Left lobe of liver (tissue), 2 donors: Measurements from ENCODE around the gene TMEM163. TPM values are rescaled to one million over a fixed set of nuclear protein-coding genes. Genes with fewer than 3 reads are reported as not detected.
"Not testable (repeated sequence)": the region's sequence is repeated elsewhere in the genome, so short reads cannot be mapped to it uniquely, and the experiment has no call there.

Source experiments
- ATAC-seq: fragments of 200-7000 bp; cut with Tn5 transposase; one replicate; pipeline ENCODE4 v1.9.1; 2020; ENCODE audit warnings: mild to moderate bottlenecking, moderate library complexity
- DNase-seq: peaks from one replicate; pipeline ENCODE4 v3.0.0-alpha.2; 2020; ENCODE audit warnings: low spot score
- total RNA-seq: library from RNA; stranded (reverse); gene quantifications from one replicate; pipeline ENCODE4 v1.2.1, GENCODE V29; 2021
- donor health status: DM: no; HTN: no; CAD: no; lungs with moderate emphysema.
- donor health status: DM: no; HTN: yes; CAD: no.

TMEM163 gene
- total RNA-seq, 1 donor from 2014 or later = 0.10 TPM

DNA sequence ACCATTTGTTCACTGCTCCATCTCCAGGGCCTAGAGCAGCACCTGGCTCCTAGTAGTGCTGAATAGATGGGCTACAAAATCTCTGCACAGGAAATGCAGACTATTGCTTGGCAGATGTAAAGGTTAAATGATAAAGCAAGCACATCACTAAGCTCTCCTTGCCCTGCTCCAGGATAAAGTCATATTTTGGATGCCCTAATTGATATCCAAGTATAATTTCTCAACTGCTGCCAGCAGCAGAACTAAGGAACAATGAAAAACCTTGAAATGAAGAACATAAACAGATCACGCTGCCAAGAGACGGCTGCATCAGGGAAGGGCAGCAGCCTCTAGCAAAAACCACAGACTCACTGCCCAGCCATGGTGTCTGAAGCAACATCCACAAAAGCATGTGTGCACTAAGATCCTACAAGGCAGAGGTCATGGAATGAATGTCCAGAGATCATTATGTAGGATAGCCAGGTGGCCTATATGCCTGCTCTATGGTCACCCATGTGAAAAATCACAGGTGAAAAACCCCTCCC is 134.7 kb downstream of the TMEM163 start:
- ATAC-seq = no peak
- DNase-seq = no peak

DNA sequence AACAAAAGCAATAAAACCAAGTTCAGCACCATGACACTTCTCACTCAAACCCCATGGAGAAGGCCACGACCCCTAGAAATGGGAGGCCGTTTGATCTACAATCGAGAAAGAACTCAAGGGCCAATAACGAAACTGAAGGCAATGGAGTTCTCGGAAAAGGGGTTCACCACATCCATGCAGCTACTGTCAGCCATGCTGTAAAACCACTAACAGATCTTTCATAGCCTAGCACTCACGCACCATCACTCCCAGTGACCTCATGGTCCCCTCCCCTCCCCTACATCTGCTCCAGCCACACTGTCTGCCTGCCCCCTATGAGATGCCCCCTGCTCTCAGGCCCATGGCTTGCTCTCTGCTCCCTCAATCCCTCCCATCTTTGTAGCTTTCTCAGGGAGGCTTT is 135.3 kb downstream of the TMEM163 start:
- no peak for DNase-seq
- no peak for ATAC-seq

DNA sequence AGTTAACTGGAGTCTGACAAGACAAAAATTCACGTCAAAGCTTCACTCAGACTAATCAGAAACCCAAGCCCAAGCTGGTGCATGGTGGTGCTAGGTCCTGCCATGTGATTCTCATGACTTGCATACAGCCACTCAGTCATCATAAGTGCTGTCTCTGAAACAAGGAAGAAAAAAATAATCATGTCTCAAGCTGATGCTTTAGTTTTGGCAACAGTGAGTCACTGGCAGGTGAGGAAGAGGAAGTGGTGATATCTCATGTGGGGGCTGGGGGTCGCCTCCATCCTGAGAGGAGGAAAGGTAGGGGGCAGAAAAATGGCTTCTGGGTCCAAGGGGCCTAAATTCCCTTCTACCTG is 136.3 kb downstream of the TMEM163 start:
- no peak for DNase-seq
- no peak for ATAC-seq

DNA sequence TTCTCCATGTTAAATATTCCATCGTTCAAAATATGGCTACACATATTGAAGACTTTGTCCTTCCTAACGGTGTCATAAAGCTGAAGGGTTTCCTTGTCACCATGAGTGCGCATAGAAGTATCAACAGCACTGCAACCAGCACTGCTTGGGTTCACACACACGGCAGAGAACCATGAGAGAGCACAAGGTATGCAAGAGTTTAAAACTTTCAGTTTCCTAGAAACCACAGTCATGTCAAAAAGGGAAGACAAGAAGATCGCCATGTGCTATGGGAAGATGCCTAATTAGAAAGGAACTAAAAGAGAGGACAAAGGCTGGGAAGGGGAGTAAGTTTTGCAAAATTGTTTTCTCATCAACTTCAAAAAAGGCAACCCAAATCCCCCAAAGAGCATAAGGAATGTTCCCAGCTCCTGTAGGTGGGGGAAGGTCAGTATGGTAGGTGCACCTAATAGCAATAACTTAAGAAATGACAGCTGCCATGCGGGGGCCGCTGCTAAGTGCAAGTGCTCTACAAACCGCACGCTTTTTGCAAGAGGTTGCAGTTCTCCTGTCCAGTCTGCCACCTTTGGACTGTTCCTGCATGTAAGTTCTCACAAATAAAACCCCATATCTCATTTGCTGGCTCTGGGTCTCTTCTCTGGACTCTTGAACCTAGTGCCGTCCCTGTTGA is 136.8 kb downstream of the TMEM163 start:
- DNase-seq (no peak), ATAC-seq (peak; percentile 39)

DNA sequence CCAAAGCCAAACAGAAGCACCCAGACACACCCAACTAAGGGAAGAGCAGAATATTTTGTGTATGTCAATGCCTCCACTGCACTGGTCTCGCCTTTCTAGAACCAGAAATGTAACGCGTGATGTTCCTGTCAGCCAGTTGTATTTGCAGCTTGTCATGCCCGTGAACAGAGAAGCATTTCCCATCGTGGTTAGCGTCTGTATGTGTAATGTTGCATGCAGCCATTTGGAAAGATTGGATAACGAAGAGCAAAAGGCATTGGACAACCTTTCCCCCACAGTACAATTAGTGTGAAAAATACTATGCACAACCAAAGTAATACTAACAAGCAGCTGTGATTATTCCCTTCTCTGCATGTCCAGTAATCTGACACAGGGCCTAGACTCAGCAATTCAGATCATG is 140.5 kb downstream of the TMEM163 start:
- no peak for DNase-seq
- no peak for ATAC-seq

DNA sequence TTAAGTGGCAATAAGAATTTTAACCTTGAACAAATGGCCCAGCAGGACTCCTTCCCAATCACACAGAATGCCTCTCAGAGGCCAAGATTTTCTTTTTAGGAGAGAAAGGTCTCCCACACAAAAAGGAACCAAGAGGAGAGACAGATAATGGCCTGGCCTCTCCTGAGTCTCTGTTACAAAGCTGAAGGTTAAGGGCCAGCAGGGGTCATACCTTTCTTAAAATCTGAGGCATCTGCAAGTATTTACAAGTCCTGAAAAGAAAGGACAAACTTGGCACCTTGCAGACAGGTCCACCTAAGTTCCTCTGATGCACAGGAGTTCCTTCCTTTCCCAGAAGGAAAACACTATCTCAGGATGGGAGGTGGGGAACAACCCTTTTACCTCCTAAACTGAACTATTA is 142.3 kb downstream of the TMEM163 start:
- DNase-seq (no peak), ATAC-seq (no peak)

DNA sequence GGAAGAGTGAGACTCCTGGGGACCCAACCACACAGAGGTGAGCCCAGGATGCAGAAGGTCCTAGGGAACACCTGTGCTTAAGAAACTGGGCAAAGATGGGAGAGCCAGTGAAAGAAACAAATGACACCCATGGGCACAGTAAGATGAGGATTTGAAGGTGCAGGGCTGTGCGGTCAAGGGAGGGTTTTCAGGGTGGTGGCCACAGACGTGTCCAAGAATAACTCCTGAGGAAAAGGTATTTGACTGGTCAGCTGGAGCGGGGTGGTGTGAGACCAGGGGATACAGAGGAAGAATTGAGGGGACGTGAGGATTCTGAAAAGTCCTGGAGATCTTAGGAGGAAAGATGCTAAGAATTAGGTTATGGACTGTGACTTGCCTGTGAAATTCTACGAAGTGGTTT is 142.9 kb downstream of the TMEM163 start:
- no peak for DNase-seq
- ATAC-seq = no peak

DNA sequence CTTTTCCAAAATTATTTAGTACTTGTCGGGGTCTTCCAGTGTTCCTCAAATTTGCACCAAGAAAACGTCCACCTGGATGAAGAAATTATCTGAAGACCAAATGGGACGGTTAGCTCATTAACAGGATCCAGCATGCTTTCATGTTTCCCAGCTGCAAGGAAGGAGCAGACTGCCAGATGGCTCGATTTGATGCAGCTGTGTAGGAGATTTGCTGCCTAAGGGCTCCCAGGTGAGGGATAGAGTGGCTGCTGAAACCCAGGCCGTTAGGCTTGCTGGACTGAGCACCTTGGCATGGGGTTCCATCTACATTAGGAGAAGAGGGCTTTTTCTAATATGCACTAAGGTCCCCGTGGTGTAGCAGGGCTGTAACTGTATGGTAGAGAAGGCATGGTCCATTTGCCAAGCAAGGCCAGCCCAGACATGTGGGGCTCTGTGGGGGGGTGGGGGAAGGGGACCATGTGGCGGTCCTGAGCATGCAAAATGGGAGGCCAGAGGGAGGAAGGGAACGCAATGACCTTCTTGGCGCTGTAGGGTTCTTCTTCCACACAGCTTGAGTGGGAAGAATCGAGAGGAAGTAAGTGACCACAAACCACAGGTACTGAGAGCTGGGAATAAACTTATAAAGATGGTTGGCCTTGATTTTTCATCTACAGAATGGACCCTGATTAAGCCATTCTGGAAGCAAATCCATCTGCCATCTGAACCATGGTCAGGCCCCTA is 144.0 kb downstream of the TMEM163 start:
- ATAC-seq = no peak

DNA sequence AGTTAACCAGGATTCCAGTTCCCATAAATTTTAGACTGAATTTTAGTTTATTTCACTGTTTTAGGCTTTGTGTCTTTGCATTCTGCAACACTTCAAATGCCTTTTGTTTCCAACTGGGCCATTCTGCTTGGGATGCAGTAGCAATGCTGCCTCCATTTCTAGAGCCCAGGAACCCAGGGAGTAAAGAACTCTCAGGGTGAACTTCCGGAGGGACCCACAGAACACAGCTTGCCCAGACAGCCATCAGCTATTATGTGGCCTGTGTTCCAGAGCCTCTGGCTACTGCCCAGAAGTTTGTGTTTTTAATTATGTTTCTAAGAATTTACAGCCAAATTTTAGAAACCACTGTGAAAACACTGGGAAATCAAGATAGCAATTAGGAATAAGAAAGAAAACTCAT is 145.1 kb downstream of the TMEM163 start:
- ATAC-seq = no peak
- DNase-seq = no peak

More for the DNA sequence above, 144.0 kb downstream of the TMEM163 start:
- DNase-seq = no peak

DNA sequence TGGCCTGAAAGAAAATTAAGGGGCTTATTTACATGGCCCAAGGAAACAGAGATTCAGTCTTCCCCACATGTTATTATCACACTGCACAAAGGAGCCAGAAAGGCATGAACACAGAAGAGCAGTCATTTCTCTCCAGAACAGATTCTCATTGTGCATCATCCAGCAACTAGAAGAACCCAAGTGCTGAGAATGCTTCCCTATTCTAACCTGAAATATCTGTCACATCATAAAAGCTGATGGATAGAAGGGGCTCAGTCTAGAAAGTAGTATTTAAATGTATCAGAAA is 145.8 kb downstream of the TMEM163 start:
- DNase-seq = no peak
- ATAC-seq = no peak

DNA sequence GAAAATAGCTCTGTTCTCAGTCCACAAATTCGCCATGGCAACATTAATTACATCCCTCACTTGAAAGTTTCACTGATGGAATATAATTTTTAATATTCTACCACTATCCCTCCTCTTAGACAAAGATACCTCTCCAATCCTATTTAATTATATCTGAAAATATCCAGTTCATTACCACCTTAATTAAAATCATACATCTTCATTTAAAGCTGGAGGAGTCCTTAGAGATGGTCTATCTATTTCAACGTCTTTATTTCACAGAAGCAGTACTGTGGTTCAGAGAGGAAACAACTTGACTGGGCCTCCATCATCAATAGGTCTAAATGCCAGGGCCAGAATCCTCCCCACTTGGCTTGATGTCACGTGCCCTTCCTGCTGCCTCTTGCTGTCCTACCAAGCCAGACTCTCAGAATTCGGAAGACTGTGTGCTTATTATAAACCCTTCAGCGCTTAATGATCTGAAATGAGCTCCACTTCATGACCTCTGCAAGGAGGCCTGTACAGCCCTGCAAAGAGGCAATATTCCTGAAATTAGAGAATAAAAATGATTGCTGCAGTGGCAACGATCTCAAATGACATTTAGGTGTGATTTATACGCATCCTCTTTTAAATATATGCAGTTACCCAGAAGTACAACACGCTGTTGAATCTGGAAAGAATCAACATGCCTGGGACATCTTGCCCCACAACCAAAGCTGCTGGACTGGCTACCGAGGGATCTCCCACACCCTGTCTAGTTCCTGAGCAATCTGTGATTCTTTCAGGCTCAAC is 146.3 kb downstream of the TMEM163 start:
- DNase-seq (no peak), ATAC-seq (no peak)

DNA sequence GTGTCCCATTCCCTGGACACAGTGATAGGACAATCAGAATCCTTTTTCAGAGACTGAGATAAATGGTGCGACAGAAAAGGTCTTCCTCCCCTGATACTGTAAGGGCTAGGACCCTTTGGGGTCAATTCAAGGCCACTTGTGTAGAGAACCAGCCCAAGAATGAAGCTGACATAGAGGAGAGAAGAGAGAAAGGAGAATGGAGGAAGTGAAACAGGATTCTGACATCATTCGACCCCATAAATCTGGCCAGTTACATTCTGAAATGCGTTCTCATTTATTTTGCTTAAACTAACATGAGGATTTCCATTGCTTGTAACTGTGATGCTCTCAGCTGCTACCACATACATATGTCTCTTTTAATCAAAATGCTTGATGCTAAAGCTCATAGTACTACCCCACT is 148.1 kb downstream of the TMEM163 start:
- ATAC-seq = no peak
- no peak for DNase-seq

DNA sequence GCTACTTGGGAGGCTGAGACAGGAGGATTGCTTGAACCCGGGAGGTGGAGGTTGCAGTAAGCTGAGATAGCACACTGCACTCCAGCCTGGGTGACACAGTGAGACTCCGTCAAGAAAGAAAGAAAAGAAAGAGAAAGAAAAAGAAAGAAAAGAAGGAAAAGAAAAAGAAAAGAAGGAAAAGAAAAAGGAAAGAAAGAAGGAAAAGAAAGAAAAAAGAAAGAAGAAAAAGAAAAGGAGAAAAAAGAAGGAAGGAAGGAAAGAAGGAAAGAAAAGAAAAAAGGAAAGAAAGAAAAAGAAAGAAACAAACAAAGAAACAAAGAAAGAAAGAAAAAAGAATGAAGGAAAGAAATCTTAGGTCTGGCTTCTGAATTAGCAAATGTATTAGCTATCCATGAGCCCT is 150.4 kb downstream of the TMEM163 start:
- DNase-seq = no peak
- no peak for ATAC-seq

DNA sequence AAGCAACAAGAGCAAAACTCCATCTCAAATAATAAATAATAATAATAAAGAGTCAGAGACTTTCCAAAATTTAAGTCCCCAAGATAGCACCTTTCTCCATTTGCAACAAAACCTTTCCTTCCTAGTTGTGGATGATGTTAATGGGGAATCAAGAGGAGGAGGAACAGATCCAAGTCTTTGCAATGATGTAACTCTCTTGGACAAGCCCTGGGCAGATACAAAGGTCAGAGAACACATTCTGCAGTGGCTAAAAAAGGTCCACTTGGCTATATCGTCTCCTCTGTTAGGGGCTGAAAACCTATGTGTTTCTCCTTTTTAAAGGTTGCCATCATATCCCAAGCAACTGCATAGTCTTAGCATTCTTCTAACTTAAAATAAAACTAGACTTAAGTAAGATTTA is 151.1 kb downstream of the TMEM163 start:
- DNase-seq (no peak), ATAC-seq (peak; percentile 84)

DNA sequence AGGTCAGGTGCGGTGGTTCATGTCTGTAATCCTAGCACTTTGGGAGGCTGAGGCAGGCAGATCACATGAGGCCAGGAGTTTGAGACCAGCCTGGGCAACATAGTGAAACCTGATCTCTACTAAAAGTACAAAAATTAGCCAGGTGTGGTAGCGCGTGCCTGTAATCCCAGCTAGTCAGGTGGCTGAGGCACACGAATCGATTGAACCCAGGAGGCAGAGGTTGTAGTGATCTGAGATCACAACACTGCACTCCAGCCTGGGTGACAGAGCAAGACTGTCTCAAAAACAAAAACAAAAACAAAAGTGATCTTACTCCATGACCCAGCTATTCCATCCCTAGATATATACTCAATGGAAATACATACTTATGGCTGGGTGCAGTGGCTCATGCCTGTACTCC is 153.8 kb downstream of the TMEM163 start:
- ATAC-seq, DNase-seq: not testable (repeated sequence)

DNA sequence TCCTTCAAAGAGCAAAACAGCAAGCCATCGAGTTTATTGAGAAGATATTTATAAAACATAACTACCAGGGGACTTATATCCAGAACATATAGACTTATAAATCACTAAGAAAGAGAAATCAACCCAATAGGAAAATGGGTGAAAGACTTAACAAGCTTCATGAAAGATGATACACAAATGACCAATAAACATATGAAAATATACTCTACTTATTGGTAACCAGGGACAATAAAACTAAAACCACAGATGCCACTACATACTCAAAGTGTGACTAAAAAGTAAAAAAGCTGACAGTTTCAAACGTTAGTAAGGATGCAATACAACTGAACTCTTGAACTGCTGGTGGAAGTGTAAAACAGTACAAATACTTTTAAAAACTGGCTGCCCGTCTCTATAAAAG is 154.3 kb downstream of the TMEM163 start:
- no peak for DNase-seq
- ATAC-seq = no peak

DNA sequence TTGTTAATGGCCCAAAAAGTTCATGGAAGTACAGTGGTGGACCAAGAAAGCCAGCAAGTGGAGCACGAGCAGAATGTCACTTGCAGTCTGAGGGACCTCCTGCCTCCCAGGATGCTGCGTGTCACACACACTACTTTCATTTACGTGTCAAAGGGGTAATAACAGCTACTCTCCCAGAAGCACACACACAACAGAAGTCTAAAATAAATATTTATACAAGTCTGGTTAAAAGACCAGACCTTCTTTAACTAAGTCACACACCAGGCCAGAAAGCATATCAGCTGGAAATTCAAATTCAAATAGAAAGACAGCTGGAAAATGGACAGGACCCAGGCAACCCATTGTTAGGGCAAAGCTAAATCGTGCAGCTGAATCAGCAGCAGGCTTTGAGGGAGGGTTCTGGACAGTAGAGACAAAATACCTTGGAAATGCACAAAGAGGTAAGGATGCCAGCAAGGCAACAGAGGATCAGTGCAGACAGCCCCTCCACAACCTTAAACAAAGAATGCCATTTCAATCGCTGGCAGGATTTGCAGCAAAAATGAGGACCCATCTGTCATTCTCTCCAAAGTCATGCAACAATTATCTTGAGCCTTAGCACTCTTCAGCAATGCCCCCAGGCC is 160.5 kb downstream of the TMEM163 start:
- ATAC-seq = no peak

DNA sequence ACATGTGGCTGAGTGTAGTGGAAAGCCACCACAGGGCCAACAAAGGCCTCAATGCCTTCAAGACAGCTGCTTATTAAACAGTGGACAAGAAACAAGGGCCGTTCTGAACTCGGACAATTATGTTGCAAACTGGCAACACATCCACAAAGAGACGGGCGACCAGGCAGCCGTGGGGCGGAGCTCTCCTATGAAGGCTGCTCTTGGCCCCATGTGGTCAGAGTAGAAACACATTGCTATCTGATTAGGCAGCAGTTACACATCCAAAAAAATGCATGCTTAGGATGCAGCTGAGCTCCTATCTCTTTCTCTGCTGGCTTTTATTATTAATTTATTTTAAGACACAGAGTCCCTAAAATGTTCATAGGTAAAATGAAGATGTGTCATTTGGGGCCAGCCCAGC is 163.4 kb downstream of the TMEM163 start:
- no peak for DNase-seq
- no peak for ATAC-seq

More for the DNA sequence above, 160.5 kb downstream of the TMEM163 start:
- no peak for DNase-seq

DNA sequence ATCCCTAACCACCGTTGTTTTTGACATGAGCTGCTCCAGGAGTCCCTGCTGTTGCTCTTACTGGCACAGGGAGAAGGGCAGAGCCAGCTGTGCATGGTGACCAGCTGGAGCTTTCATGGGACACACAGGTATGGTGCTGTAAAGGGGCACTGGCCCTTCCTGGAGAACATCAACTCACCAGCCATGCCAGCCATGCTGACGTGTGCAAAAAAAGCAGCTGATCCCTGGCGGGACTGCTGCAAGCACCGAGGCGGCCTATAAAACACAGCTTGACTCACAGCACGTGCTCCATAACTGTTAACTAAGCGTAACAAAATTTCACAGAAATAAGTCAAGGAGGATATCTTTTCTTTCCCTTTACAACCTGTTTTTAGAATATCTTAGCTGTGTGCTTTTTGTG is 165.1 kb downstream of the TMEM163 start:
- DNase-seq (no peak), ATAC-seq (no peak)

DNA sequence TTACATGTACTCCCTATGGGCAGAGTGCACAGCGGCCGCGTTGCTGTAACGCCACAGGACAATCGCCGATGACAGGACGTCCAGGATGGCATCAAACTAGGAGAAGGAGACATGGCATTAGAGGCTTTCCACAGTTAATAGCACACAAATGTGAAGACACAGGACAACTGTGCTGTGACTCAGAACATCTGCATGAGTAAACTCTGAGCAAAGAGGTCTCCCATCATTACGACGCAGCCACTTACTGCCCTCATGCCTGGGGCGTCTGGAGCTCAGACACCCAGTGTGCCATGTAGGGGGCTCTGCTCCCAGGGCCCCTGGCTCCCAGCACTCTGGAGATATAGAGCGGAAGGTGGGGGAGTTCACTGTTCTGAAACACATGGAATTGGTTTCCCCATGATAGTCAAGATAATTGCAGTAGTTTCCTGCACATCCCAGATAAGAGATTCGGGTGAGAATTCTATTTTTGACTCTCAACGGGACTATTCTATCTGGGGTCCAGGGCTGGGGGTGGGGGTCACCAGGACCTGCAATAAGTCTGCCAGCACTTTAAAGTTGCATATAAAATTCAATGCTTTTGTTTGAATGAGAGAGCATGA is 168.1 kb downstream of the TMEM163 start:
- ATAC-seq = no peak
- no peak for DNase-seq

DNA sequence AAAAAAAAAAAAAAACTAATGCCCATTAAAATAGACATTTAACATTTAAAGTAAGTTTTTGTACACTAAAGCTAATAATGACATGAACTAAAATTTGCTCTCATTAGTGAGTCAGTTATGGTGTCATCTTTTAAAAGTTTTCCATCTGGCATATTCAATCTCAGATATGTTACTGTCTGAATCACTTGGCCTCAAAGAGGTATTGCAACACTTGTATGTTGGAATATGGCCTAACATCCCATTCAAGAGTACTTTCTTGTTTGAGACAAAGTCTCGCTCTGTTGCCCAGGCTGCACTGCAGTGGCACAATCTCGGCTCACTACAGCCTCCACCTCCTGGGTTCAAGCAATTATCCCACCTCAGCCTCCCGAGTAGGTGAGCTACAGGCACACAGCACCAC is 169.7 kb downstream of the TMEM163 start:
- ATAC-seq = peak; percentile 44
- DNase-seq = no peak
